A673 (cell line): ENCODE results near the gene HMGA1. TPM values are rescaled to one million over a fixed set of nuclear protein-coding genes. Genes with fewer than 3 reads are reported as not detected.

Source experiments
- BruUV-seq: library from RNA; stranded (reverse); fragments of 400-500 nt; replicated peaks from 2 replicates; lab custom pipeline; 2021; lab: Mats Ljungman, UMichigan
- CTCF ChIA-PET: fragments of 300-600 bp; sonication (Branson Sonifier 250); formaldehyde crosslinking; loops from one replicate; lab custom pipeline; 2022; ENCODE audit warnings: antibody characterized with exemption; lab: Charles Lee
- POLR2A ChIA-PET: fragments of 300-600 bp; sonication (Branson Sonifier 250); formaldehyde crosslinking; loops from one replicate; lab custom pipeline; 2022; ENCODE audit warnings: antibody characterized with exemption; ENCODE audit not compliant: low non-redundant PET; lab: Charles Lee
- DNase-seq: peaks from one replicate; pipeline ENCODE4 v3.0.0-alpha.2; 2015; ENCODE audit warnings: low spot score
- H3K27ac ChIP-seq: fragments of 200-600 bp; sonication (generic); 2 replicates; pipeline ENCODE4 v1.5.1; 2016; ENCODE audit warnings: mixed run types, low read depth, mild to moderate bottlenecking, mixed read lengths, antibody characterized with exemption, low read length; ENCODE audit not compliant: poor library complexity, severe bottlenecking
- H3K27me3 ChIP-seq: fragments of 200-600 bp; sonication (generic); replicated peaks from 2 replicates; pipeline ENCODE4 v1.6.1; 2017; ENCODE audit warnings: mixed run types, low read depth, mild to moderate bottlenecking, mixed read lengths, antibody characterized with exemption, low read length; ENCODE audit not compliant: insufficient read depth, poor library complexity
- H3K36me3 ChIP-seq: fragments of 200-600 bp; sonication (generic); 2 replicates; pipeline ENCODE4 v1.6.1; 2016; ENCODE audit warnings: mixed run types, mild to moderate bottlenecking, mixed read lengths, antibody characterized with exemption, low read length; ENCODE audit not compliant: insufficient read depth, poor library complexity, severe bottlenecking
- H3K4me1 ChIP-seq: fragments of 200-600 bp; sonication (generic); 2 replicates; pipeline ENCODE4 v1.6.1; 2017; ENCODE audit warnings: mixed run types, mild to moderate bottlenecking, mixed read lengths, antibody characterized with exemption, low read length; ENCODE audit not compliant: insufficient read depth, poor library complexity, severe bottlenecking
- H3K4me3 ChIP-seq: fragments of 200-600 bp; sonication (generic); 2 replicates; pipeline ENCODE4 v1.5.1; 2016; ENCODE audit warnings: low read depth, mixed run types, mild to moderate bottlenecking, mixed read lengths, low read length; ENCODE audit not compliant: poor library complexity, severe bottlenecking
- H3K9me3 ChIP-seq: fragments of 200-600 bp; sonication (generic); 2 replicates; pipeline ENCODE4 v1.6.1; 2016; ENCODE audit warnings: mixed run types, low read depth, mild to moderate bottlenecking, mixed read lengths, antibody characterized with exemption, low read length; ENCODE audit not compliant: poor library complexity, severe bottlenecking
- EZH2 ChIP-seq: fragments of 200-600 bp; sonication (generic); IDR thresholded peaks from 2 replicates; pipeline ENCODE4 v1.6.1; 2017; ENCODE audit warnings: borderline replicate concordance, low read depth, mild to moderate bottlenecking, mixed read lengths, antibody characterized with exemption, low read length; ENCODE audit not compliant: poor library complexity, severe bottlenecking
- intact Hi-C: fragments of 100-400 bp; cut with micrococcal nuclease; formaldehyde crosslinking; loops from one replicate; pipeline ENCODE4 v1.10.0; 2022; ENCODE audit not compliant: unreplicated experiment
- total RNA-seq: library from RNA; stranded (reverse); gene quantifications from 2 replicates; pipeline ENCODE4 v1.2.3, GENCODE V29; 2021
- TF ChIP-seq, protein P1 (sequence below): fragments of 300-800, 200-600 bp; sonication (generic); conservative IDR thresholded peaks from 2 replicates; pipeline ENCODE4 v1.5.1; 2017; ENCODE audit warnings: low read depth, mild to moderate bottlenecking, antibody characterized with exemption, low read length, moderate library complexity, mixed read lengths

Gene HMGA1
- total RNA-seq, 1 experiment from 2014 or later = 248 TPM

DNA sequence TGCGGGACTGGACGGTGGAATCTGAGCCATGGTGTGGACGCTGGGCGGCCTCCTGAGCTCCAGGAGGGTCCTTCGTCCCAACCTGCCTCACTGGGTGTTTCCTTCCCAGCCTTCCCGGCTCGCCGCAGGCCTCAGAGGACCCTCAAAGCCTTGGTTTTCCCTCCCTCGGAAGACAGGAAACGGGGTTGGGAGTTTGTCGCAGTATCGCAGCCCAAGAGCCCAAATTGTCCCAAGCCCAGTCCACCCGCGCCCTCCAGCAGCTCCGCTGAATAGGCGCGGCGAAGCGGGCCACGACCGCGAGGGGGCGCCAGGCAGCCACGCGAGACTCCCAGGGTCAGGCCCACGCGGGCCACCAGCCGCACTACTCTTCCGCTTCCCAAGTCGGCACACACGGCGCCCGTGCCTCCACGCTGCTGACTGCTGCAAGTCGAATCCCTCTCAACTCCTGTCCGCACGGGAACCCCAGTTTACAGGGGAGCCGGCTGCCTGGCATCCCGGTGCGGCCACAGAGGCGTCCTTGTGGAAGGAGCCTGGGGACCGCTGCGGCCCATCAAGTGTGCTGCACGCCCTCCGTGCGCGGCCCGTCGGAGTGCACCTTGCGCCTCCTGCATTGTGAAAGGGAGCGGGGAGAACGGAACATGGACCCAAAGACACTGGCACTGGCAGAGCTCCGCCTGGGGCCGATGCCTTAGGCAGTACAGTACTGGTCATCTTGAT lies 40.4 kb upstream of the HMGA1 start:
- Histone ChIP-seq H3K27ac (no peak overlapping the region), H3K27me3 (no peaks in the 10 kb centered on the region), H3K4me3 (peak overlapping the region; percentile 44), H3K4me1 (no peaks in the 10 kb centered on the region), H3K9me3 (no peaks in the 10 kb centered on the region), H3K36me3 (no peaks in the 10 kb centered on the region)
- ChIA-PET CTCF (interaction anchor here (0.6 to 1.4 kb wide), 9 partner anchors 28 to 543 kb away, joined by 3 to 38 read pairs (median 3); partner anchors contain the start of gene SMIM29), POLR2A (interaction anchor here (0.6 kb wide), 1 partner anchor 214 kb away, joined by 3 read pairs; no protein-coding TSS in a partner anchor)
- intact Hi-C loops = loop anchor here (2.0 to 10.0 kb wide), 2 partner anchors 219 to 409 kb away; no protein-coding TSS in a partner anchor
- TF ChIP-seq EZH2 = no peak
- TF ChIP-seq, protein P1, sequence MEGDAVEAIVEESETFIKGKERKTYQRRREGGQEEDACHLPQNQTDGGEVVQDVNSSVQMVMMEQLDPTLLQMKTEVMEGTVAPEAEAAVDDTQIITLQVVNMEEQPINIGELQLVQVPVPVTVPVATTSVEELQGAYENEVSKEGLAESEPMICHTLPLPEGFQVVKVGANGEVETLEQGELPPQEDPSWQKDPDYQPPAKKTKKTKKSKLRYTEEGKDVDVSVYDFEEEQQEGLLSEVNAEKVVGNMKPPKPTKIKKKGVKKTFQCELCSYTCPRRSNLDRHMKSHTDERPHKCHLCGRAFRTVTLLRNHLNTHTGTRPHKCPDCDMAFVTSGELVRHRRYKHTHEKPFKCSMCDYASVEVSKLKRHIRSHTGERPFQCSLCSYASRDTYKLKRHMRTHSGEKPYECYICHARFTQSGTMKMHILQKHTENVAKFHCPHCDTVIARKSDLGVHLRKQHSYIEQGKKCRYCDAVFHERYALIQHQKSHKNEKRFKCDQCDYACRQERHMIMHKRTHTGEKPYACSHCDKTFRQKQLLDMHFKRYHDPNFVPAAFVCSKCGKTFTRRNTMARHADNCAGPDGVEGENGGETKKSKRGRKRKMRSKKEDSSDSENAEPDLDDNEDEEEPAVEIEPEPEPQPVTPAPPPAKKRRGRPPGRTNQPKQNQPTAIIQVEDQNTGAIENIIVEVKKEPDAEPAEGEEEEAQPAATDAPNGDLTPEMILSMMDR = peak; percentile 98
- peak; percentile 85 for DNase-seq
- no TSS peak for BruUV-seq

DNA sequence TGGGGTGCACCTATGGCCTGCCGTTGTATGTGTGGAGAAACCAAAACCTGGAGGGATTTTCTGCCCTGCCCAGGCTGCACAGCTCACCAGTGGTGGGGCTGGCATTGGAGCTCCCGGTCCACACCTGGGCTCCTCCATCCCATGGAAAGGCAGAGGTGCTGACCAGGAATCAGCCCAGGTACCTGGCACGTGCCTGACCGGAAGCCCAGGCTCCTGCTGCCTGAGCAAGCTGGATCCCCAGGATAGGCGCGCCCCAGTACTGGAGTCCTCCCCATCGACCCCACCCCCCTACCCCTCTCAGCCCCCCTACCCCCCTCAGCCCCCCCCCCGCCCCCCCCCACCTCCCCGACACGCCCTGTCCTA lies 39.9 kb upstream of the HMGA1 start:
- no TSS peak for BruUV-seq
- no peaks in the 10 kb centered on the region for H3K27me3 ChIP-seq
- no peaks in the 10 kb centered on the region for H3K9me3 ChIP-seq
- POLR2A ChIA-PET = no interaction called here
- DNase-seq = no peak
- CTCF ChIA-PET = interaction anchor here (0.6 to 1.4 kb wide), 3 partner anchors 27 to 514 kb away, joined by 3 to 6 read pairs (median 4); no protein-coding TSS in a partner anchor
- intact Hi-C loops = loop anchor here (2.0 to 10.0 kb wide), 2 partner anchors 218 to 408 kb away; no protein-coding TSS in a partner anchor
- H3K4me1 ChIP-seq = no peaks in the 10 kb centered on the region
- H3K4me3 ChIP-seq = peak overlapping the region; percentile 44
- H3K27ac ChIP-seq = no peak overlapping the region
- TF ChIP-seq, protein P1 = no peak
- no peak for TF ChIP-seq EZH2
- H3K36me3 ChIP-seq = no peaks in the 10 kb centered on the region

DNA sequence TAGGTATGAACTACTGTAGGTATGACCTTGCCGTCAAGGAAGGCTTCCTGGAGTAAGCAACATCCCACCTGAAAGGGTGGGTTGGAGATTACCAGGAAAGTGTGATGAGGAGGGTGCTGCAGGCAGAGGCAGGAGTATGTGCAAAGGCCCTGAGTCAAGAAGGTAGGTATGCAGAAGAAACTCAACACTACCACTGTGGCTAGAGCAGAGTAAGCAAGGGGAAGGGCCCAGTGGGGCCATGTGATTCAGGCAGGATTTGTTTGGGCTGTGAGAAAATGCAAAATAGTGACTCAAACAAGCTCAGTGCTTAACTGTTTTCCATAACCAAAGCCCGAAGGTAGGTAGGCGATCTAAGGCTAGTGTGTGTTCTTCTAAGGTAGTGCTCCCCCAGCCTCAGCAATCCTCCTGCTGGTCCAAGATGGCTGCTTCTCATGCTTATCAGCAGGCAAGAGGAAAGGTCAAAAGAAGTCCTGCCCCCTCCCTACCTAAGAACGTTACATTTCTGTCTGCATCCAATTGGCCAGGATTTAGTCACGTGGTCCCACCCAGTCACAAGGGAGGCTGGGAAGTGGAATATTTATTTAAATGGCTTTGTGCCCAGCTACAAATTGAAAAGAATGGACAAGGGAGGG lies 36.2 kb upstream of the HMGA1 start:
- Histone ChIP-seq H3K9me3 (no peaks in the 10 kb centered on the region), H3K27me3 (no peaks in the 10 kb centered on the region), H3K4me3 (no peak overlapping the region), H3K27ac (no peak overlapping the region), H3K36me3 (no peaks in the 10 kb centered on the region), H3K4me1 (no peaks in the 10 kb centered on the region)
- peak; percentile 45 for DNase-seq
- no TSS peak for BruUV-seq
- TF ChIP-seq, protein P1 = no peak
- TF ChIP-seq EZH2 = no peak
- POLR2A ChIA-PET = interaction anchor here (0.6 kb wide), 1 partner anchor 216 kb away, joined by 11 read pairs; no protein-coding TSS in a partner anchor
- intact Hi-C loops = no loop called here
- CTCF ChIA-PET = interaction anchor here (0.6 kb wide), 1 partner anchor 625 kb away, joined by 3 read pairs; no protein-coding TSS in a partner anchor
